SIG-M5 treated with dmso at 0.1 percent for 504 hours (cell line): Measurements from ENCODE around the gene MAP1LC3B.

Experiments used
- DNase-seq: peaks from one replicate; lab custom pipeline; 2025; ENCODE audit not compliant: unreplicated experiment; lab: John Stamatoyannopoulos, UW

The MAP1LC3B gene

GRCh38 chr16:87451563-87452210 is 59.6 kb downstream of the MAP1LC3B start:
- no peak for DNase-seq

GRCh38 chr16:87453326-87453725 is 61.2 kb downstream of the MAP1LC3B start:
- no peak for DNase-seq
